ENCODE measurements around the gene KCNIP2.

Gene KCNIP2

GRCh38 chr10:101781984-101782810 lies 61.4 kb downstream of the KCNIP2 start:
- no peak for DNase-seq

GRCh38 chr10:101781655-101781983 lies 62.0 kb downstream of the KCNIP2 start:
- no peak for DNase-seq

- DNase-seq, result peak; percentile 49
Observed at GRCh38 chr10:101780818-101781654, 62.6 kb downstream of the KCNIP2 start.

- no peak for DNase-seq
Observed at GRCh38 chr10:101780187-101780817, 63.3 kb downstream of the KCNIP2 start.

- peak; percentile 69 for DNase-seq
Observed at GRCh38 chr10:101779544-101780186, 63.9 kb downstream of the KCNIP2 start.

- no peak for DNase-seq
Observed at GRCh38 chr10:101778781-101779543, 64.6 kb downstream of the KCNIP2 start.

- DNase-seq, result no peak
Observed at GRCh38 chr10:101778151-101778780, 65.3 kb downstream of the KCNIP2 start.

GRCh38 chr10:101777619-101778145 lies 65.9 kb downstream of the KCNIP2 start:
- no peak for DNase-seq

- DNase-seq, result no peak
Observed at GRCh38 chr10:101776161-101776817, 67.3 kb downstream of the KCNIP2 start.
